ENCODE measurements around the gene IMPDH1. TPM values are rescaled to one million over a fixed set of nuclear protein-coding genes. Genes with fewer than 3 reads are reported as not detected.

The IMPDH1 gene
- total and polyA plus RNA-seq, 2 experiments from 2014 or later: 34.7 to 70.5 TPM

DNA sequence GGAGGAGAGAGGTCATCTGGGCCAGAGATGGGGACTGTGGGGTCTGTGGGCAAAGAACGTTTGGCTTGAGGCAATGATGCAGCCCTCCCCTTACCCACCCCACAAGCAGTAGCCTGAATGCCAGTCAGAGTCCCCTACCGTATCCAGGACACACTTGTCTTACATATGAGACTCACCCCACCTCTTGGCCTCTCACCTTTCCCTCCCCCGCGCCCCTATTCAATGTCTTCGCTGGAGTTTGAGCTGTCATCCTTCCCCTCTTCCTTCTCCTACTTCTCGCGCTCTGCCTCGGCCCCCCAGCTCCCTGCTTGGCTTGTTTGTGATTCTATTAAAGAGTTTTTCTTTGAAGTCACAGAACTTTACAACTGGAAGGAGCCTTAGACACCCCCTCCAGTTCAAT, 57.1 kb downstream of the IMPDH1 start:
- no peaks in the 10 kb centered on the region for H3K4me1 ChIP-seq (ENCODE audit: insufficient read depth)
- no peak overlapping the region for H3K4me3 ChIP-seq
- 75% methylated on average over 8 of the region's 8 CpGs for WGBS (ENCODE audit: low lambda C conversion rate, missing lambda C conversion rate)
- no peaks in the 10 kb centered on the region for H4K20me1 ChIP-seq (ENCODE audit: insufficient read depth, poor library complexity, severe bottlenecking)
- H3K36me3 ChIP-seq (replicated peaks; ENCODE audit: insufficient read depth, low read depth): no peaks in the 10 kb centered on the region
- H3K9me3 ChIP-seq (ENCODE audit: low read depth): no peaks in the 10 kb centered on the region
- H2AFZ ChIP-seq: no peak overlapping the region
- H3K27me3 ChIP-seq: peaks cover 51% of the 10 kb centered on the region
- no peaks in the 10 kb centered on the region for H3K9me2 ChIP-seq (replicated peaks; ENCODE audit: insufficient read depth)
- no peaks in the 10 kb centered on the region for H3K79me2 ChIP-seq
- H3K4me2 ChIP-seq: no peak overlapping the region
- H3K27ac ChIP-seq: no peak overlapping the region
- no peak for DNase-seq (ENCODE audit: low spot score)
- TF ChIP-seq CTCF (IDR thresholded peaks at IDR 0.05; ENCODE audit: poor library complexity) (no peak), EZH2phosphoT487 (IDR thresholded peaks at IDR 0.05; ENCODE audit: low read depth, severe bottlenecking, unreplicated experiment) (no peak), EZH2 (IDR thresholded peaks at IDR 0.05; ENCODE audit: borderline replicate concordance) (no peak)

DNA sequence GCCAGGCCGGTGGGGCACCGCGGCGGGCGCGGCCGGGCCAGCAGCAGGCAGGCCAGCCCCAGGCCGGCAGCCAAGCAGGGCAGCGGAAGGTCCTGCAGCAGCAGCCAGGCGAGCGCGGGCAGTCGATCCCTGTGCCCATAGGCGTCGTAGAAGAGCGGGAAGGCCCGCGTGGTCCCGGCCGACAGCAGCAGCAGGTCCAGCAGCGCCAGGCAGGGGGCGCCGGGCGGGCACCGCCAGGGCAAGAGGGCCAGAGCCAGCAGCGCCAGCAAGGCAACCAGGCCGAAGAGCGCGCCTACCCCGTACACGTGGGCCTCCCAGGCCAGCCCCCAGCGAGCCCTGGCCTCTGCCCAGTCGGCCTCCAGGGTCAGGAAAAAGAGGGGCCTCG, 57.6 kb downstream of the IMPDH1 start:
- Histone ChIP-seq H3K9me3 (ENCODE audit: low read depth) (no peaks in the 10 kb centered on the region), H2AFZ (no peak overlapping the region), H3K27me3 (peaks cover 51% of the 10 kb centered on the region)

DNA sequence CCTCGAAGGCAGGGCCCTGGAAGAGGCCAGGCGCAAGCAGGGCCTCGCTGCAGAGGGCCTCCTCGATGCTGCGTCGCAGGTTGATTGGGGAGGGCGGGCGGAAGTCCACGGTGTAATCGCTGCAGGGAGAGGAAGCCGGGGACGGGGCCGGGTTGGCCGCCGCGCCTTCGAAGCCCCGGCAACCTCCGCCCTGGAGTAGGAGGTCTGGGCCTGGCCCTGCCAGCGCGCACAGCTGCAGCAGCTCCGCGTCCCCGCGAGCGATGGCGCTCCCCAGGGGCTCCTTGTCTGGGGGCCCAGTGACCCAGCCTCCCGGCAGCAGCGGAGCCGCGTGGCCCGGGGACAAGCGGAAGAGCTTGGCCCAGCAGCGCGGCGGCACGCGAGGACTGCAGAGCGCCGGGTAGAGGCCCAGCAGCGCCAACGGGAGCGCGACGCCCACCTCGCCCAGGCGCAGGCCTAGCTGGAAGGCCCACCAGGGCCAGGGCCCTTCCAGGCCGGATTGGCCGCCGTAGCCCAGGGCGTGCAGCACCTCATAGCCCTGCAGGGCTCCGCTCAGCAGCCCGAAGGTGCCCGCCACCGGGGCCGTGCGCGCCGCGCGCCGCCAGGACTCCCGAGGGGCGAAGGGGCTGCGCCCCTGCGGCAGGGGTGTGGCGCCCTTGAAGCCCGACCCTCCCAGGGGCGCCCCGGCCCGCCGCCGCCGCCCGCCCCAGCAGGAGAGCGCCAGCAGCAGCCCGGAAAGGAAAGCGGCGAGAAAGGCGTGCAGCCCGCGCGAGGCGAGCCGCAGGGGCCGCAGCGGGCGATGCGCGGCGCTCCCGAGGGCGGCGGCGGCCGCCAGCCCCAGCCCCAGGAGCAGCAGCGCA, 58.3 kb downstream of the IMPDH1 start:
- Histone ChIP-seq H3K27ac (no peak overlapping the region), H4K20me1 (ENCODE audit: insufficient read depth, poor library complexity, severe bottlenecking) (no peaks in the 10 kb centered on the region), H3K9me3 (ENCODE audit: low read depth) (no peaks in the 10 kb centered on the region), H3K79me2 (no peaks in the 10 kb centered on the region), H3K27me3 (peaks cover 51% of the 10 kb centered on the region), H3K4me2 (peak overlapping the region; percentile 33), H3K9me2 (replicated peaks; ENCODE audit: insufficient read depth) (no peaks in the 10 kb centered on the region), H3K4me1 (ENCODE audit: insufficient read depth) (no peaks in the 10 kb centered on the region), H3K36me3 (replicated peaks; ENCODE audit: insufficient read depth, low read depth) (no peaks in the 10 kb centered on the region), H2AFZ (no peak overlapping the region), H3K4me3 (no peak overlapping the region)
- WGBS (ENCODE audit: low lambda C conversion rate, missing lambda C conversion rate): 45% methylated on average over 51 of the region's 97 CpGs
- no peak for DNase-seq (ENCODE audit: low spot score)
- TF ChIP-seq EZH2 (IDR thresholded peaks at IDR 0.05; ENCODE audit: borderline replicate concordance): peak; percentile 30
- TF ChIP-seq CTCF (IDR thresholded peaks at IDR 0.05; ENCODE audit: poor library complexity): no peak
- no peak for TF ChIP-seq EZH2phosphoT487 (IDR thresholded peaks at IDR 0.05; ENCODE audit: low read depth, severe bottlenecking, unreplicated experiment)

More for the DNA sequence above, 57.6 kb downstream of the IMPDH1 start:
- Histone ChIP-seq H3K4me2 (no peak overlapping the region), H3K79me2 (no peaks in the 10 kb centered on the region), H3K9me2 (replicated peaks; ENCODE audit: insufficient read depth) (no peaks in the 10 kb centered on the region), H3K4me1 (ENCODE audit: insufficient read depth) (no peaks in the 10 kb centered on the region), H4K20me1 (ENCODE audit: insufficient read depth, poor library complexity, severe bottlenecking) (no peaks in the 10 kb centered on the region), H3K36me3 (replicated peaks; ENCODE audit: insufficient read depth, low read depth) (no peaks in the 10 kb centered on the region), H3K27ac (no peak overlapping the region), H3K4me3 (no peak overlapping the region)
- 36% methylated on average over 19 of the region's 34 CpGs for WGBS (ENCODE audit: low lambda C conversion rate, missing lambda C conversion rate)
- peak; percentile 63 for DNase-seq (ENCODE audit: low spot score)
- peak; percentile 40 for TF ChIP-seq CTCF (IDR thresholded peaks at IDR 0.05; ENCODE audit: poor library complexity)
- TF ChIP-seq EZH2 (IDR thresholded peaks at IDR 0.05; ENCODE audit: borderline replicate concordance): peak; percentile 14
- no peak for TF ChIP-seq EZH2phosphoT487 (IDR thresholded peaks at IDR 0.05; ENCODE audit: low read depth, severe bottlenecking, unreplicated experiment)
